ENCODE results near the gene UBE2QL1.

The UBE2QL1 gene

DNA sequence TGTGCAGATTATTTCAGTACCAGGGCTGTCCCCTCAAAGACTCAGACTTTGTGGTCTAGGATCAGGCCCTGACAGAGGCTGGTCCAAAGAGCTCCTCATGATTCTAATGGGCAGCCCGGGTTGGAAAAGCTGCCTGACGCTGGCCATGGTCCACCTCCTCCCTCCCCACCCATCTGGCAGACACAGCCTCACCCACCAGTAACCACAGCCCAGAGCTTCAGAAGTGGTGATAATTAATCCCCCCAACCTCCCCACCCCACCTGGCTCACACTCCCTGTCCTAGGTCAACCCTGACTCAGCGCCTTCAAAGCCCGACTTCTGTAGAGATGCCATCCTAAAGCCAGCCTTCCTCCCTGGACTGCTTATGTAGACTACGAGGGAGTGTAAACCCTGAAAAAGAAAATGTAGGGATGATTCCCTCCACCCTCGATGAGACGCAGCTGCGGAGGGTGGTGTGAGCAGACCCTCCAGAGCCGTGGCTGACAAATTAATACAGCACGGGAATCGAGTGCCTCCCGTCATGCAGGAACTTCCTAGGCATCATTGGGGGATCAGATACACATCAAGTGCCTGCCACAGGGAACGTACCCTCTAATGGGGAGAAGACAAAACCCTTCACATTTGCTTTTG is 7.0 kb downstream of the UBE2QL1 start:
- DNase-seq (ENCODE audit: low spot score) = no peak

DNA sequence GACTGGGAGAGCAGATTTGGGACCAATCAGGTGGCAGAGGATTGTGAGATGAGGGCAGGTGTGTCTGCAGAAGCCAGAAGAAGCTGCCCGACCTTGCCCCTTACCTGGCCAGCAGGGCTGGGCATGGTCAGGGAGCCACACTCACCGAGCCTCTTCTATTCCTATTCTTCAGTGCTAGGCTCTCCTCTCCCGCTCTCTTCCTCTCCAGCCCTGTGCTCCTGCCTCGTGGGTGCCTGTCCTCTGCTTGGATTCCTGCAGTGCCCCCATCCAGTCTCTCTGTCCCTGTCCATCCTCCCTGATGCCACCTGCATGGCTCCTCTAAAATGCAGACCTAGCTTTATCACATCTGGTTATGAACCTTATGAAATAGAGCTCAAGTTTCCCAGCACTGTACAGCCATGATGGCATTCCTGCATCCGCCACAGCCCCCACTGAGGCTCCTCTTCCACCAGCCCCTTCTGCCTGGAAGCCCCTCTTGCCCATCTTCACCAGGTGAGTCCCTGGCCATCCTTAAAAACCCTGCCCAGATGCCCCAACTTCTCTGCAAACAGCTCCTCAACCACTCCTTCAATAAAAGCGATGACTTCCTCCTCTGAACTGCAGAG is 8.2 kb downstream of the UBE2QL1 start:
- DNase-seq (ENCODE audit: low spot score) = no peak

DNA sequence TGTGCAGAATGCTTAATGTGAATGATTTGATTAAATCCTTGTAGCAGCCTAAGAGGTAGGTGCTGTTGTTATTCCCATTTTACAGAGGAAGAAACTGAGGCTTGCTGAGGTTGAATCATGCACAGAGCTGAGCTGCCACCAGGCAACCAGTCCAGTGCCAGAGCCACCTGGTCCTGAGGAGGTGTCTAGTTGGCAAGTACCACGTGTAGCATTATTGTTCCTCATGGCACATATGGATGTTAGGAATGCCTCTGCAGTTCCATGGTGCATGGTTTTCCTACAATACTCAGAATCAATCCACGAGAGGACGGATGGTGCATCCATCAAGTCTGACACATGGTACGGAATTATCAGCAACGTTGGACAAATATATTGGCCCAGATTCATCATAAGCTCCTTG is 8.9 kb downstream of the UBE2QL1 start:
- DNase-seq (ENCODE audit: low spot score) = no peak

DNA sequence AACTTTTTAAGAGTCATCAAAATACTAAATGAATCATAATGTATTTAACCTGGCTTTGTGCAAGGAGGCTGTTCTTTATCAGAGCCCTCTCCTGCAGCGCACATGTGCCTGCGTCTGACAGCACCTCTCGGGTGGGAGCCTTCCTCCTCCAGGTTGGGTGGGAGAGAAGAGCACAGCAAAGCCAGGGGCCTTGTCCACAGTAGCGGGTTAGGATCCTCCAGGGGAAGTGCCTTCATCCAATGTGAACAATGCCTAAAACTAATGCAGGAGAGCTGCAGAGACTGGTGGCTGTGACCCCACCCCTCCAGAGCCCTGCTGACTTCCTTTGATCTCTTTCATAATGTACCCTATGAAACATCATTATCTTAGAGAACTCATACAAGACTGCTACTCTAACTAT is 10.2 kb downstream of the UBE2QL1 start:
- no peak for DNase-seq (ENCODE audit: low spot score)

DNA sequence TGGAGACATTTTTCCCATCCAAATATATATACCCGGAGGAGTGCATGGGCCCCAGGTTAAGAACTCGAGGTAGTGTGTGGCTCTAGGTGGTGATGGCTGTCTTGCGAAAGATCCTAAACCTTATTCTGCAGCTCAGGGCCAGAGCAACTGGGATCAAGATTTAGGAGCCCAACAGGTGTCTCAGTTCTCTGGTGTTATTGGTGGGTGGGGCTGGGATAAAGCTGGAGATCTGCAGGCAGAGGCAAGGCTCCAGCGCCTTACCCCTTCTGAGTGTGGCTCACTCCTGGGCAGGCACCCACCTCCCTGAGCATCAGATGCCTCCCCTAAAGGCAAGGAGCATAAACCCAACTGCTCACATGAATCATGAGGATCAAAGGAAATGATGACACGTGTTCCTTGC is 11.2 kb downstream of the UBE2QL1 start:
- DNase-seq (ENCODE audit: low spot score) = no peak

DNA sequence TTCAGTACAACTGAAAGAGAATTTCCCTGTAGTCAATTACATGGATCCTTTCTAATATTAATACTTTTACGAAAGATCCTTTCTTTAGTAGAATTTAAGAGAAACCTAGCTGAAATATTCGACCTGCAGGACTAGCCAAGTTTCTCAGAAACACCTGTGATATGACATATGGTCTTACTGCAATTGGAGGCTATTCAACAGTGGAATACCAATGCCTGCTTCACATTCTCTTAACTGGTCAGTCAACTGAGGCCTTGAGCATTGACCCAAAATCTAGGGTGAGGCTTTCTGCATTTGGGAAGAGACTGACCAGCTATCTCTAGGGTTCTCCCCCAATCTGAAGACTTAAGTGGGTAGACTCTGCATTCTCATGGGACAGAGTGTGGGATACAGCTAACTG is 12.3 kb downstream of the UBE2QL1 start:
- no peak for DNase-seq (ENCODE audit: low spot score)

DNA sequence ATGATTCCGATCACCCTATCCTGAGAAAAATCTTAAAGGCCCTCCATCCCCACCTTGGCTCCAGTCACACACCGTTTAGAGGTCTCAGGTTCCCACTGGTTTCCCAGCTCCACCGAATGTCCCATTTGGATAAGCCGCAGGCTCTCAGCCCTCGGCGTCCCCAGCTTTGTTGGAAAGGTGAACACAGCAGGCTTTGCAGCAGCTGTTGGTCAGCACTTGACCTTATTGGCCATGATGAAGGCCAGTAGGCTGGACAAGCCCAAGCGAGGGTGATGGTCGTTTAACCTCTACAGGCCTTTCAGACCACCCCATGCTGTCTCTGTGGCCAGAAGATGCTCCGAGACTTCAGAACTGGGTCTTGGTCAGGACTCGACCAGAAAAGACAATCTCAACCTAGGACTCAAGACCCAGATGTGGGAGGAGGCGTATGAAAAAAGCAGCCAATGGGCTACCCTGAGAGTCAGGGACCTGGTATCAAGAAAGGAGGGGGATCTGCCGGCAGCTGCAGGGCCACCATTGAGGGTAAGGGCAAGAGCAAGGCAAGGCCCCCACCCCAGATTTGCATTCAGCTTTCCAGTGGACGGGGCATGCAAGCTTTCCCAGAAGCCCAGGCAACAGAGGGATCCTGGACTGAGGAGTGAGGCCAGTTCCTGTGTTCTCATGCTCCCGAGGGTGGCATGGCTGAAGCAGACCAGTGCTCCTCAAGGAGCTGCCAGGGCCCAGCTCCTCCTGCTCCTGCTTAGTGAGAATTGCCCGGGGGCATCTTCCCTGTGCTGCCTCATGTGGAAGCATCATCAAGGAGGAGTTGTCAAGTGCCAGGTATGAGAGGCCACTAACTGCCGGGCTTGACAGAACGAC is 13.4 kb downstream of the UBE2QL1 start:
- no peak for DNase-seq (ENCODE audit: low spot score)

DNA sequence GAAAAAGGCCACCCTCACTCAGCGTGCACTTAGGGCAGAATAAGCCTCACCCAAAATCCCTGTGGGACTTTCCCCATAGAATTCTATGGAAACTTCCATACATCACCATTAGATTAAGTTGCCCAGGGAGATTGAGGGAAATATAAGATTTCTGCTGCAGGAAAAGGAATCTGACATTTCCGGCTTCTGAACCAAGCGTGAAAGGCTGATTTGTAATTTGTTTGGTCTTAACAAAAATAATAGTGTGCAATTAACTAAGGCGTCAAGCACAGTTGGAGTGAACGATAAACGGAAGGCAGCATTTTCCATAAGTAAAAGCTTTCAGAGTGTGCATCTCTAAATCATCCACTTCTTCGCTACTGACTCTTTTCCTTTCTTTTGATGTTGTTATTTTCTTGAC is 14.0 kb downstream of the UBE2QL1 start:
- DNase-seq (ENCODE audit: low spot score) = no peak

DNA sequence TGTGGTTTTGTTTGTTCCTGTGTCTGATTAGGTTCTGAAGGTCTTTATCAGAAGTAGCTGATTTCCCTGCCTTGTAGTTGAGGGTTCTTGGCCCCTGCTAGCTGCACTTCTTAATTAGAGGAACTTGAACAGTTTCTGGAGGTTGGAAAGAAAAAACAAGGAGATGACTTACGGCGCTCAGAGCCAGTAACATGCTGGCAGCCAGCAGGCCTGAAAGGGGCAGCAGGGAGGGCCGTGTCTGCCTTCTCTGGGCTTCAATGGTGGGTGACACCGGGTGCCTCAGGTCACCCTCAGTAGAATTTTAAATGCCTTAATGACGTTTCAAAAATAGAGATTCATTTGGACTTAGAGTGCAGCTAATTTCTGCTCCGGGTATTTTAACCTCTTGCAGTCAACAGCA is 15.8 kb downstream of the UBE2QL1 start:
- no peak for DNase-seq (ENCODE audit: low spot score)

DNA sequence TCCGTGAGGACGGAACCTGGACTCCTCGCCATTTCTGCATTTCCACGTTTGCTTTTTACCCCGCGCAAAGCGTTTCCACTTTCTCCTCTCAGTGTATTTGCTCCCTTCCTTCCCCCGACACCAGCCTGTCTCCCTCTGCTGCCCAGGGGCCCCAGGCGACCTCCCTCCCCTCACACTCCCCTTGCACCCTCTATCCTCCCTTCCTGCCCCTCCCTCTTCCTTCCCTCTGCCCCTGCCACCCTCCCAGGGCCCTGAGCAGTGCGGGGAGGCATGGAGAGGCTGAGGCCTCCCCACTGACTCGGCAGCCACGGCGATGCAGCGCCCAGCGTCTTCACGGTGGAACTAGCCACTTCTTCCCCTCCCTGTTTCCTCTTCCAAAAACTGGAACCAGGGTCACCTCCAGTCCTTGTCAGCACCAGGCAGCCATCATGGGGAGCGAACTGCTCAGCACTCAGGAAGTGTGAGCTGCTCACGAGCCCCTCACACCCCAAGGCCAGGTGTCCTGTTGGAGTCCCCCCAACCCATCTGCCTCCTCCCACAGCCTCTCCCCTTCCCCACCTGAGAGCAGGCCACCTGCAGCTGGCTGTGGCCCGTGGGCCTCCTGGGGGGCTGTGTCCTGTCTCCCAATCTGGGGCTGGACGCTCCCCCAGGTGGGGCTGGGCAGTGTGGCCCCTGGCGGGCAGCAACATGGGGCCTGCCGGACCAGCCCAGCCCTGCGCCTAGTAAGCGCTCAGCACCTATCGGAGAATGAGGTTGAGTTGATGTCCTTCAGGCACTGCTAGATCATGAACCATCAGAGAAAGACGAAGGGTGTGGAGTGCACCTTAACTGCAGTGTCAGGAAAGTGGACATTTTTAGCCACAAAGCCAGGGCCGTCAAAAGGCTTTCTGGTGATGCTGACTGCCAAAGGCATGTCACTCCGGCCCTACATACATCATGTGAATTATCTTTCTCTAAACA is 17.5 kb downstream of the UBE2QL1 start:
- DNase-seq (ENCODE audit: low spot score) = no peak

DNA sequence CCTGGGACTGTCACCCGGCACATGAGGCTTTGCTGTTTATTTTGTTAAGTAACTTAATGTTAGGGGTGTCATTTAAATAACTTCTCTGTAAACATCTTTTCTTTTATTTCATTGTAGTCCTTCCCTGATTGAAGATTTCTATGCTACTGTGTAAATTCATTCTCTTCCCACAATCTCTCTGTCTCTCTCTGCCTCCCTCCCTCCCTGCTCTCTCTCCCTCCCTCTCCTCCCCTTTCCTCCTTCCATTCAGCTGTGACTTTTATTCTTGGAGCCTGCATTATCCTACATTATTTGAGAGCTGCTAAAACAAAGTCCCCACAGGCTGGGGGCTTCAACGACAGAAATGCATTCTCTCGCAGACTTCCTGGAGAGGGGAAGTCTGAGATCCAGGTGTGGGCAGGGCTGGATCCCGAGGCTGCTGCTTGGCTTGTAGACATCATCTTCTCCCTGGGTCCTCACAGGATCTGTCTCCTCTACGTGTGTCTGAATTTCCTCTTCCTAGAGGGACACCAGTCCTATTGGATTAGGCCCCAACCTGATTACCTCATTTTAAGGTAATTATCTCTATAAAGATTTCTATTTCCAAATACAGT is 18.4 kb downstream of the UBE2QL1 start:
- no peak for DNase-seq (ENCODE audit: low spot score)

DNA sequence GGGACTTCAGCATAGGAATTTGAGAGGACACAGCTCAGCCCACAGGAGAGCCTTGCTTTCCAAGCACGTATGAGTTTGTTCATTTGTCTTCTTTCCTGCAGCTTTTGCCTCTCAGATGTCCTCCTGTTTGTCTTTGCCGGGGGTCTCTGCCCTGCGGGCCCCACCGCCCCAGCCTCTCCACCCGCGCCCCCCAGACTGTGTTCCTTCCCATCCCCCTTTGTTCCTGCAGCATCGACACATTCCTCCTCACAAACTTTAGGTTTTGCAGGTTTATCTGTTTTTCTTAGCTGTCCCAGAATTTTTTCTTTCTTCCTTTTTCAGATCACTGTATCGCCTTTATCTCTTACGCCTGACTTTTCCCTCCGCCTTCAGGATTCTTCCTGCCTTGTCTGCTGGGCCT is 18.9 kb downstream of the UBE2QL1 start:
- no peak for DNase-seq (ENCODE audit: low spot score)

DNA sequence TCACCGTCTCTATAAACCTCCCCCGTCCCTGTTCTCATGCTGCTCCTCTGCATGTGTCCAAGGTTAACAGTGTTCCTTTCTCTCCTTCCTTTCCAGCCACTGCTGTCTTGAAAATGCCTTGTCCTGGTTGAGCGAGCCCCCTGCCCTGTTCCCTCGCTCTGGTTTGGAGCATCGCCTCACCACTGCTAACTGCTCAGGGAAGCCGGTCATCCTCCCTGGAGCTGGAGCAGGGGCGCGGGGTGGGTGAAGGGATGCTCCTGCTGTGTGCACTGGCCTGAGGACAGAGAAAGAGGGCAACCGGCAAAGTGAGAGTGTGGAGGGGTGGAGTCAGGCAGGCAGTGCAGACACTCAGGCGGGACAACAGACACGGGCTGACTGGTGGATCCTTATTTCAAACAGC is 19.4 kb downstream of the UBE2QL1 start:
- no peak for DNase-seq (ENCODE audit: low spot score)

DNA sequence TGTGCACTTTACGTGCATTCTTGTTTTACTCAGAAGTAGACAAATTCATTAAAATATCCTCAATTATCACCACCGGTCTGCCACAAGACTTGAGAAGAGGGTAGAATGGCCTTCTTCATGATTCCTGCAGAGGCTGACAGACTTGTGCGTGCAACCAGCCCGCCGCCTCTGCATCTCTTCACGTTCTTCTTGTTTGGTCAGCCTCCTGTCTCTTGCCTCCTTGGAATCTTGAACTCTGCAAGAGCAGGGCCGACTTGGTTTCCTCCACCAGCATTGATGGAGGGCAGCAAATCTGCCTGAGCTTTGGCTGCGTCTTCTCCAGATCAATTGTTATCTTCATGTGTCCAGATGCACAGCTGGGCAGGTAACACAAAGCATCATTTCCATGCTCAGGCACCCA is 20.2 kb downstream of the UBE2QL1 start:
- DNase-seq (ENCODE audit: low spot score) = no peak

DNA sequence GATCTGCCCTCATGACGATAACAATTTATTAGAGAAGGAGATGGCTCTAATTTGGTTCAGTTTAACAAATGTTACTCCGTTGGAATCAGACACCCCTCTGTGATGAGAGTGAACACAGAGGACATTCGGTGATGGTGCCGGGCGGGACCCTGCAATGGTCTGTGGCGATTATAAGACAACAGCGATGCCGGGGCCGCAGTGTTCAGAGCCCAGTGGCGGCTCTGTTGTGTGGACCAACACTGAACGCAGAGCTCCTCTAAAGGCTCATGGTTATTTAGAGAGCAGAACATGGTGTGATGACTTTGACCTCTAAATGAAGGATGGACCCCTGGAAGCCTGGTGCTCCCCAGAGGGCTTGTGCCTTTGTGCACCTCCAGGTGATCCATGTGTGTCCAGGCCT is 21.2 kb downstream of the UBE2QL1 start:
- no peak for DNase-seq (ENCODE audit: low spot score)

DNA sequence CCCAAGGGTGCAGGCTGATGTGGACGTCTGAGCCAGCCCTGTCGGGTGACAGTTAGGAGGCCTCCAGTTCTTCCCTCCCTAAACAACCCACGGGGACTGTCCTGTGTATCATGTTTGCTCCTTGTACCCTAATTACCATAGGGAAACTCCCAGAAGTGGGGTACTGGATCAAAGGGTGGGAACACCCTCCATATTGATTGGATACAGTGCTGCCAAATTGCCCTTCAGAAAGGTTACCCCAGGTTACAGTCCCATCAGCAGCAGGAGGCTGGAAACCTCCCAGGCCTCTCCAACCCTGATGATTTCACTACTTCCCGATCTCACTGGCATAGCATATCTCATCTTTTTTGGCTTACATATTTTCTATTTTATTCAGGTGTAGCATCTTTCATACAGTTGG is 22.0 kb downstream of the UBE2QL1 start:
- DNase-seq (ENCODE audit: low spot score) = no peak

DNA sequence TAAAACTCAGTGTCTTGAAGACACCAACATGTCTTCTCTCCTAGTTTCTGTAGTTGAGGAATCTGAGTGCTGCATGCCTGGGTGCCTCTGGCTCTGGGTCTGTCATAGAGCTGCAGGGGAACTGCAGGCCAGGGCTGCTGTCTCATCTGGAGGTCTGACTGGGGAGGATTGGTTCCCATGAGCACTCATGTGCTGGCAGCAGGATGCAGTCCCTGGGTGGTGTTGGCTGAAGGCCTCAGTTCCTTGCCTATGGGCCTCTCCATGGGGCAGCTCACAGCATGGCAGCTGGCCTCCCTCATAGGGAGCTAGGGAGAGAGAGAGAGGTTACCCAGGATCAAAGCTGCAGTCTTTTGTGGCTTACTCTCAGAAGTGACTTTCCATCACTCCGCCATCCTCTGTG is 22.6 kb downstream of the UBE2QL1 start:
- DNase-seq (ENCODE audit: low spot score) = no peak

DNA sequence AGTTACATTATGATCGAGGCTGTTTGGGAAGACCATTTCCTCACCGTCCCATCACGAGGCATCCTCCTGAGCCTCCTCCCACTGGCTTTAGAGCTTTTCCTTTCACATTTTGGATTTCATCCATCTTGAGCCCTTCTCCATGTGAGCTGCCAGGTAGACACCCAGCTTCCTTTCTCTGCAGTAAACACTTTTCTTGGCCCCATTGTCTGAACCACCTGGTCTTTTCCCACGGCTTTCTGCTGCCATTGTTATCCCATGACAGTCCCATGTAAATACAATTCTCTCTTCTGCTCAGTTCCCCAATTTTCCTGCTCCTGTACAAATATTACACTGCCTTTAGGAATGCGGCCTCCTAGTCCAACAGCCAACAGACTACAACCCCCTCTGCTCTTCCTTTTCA is 24.1 kb downstream of the UBE2QL1 start:
- DNase-seq (ENCODE audit: low spot score) = no peak

DNA sequence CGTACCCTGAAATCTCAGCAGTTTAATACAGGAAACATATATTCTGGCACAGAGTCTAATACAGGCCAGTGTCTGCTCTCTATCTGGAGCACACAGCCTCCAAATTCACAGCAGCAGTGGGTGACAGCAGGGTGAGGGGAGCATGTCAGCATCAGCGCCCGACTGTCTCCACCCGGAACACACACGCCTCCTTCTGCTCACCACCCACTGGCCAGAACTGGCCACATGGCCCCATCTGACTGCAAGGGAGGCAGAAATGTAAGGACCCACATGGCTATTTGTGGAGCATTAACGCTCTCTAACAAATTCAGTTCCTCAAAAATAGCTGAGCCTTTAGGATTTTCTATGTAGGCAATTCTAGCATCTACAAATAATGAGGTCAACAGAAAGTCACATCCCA is 24.6 kb downstream of the UBE2QL1 start:
- DNase-seq (ENCODE audit: low spot score) = no peak

DNA sequence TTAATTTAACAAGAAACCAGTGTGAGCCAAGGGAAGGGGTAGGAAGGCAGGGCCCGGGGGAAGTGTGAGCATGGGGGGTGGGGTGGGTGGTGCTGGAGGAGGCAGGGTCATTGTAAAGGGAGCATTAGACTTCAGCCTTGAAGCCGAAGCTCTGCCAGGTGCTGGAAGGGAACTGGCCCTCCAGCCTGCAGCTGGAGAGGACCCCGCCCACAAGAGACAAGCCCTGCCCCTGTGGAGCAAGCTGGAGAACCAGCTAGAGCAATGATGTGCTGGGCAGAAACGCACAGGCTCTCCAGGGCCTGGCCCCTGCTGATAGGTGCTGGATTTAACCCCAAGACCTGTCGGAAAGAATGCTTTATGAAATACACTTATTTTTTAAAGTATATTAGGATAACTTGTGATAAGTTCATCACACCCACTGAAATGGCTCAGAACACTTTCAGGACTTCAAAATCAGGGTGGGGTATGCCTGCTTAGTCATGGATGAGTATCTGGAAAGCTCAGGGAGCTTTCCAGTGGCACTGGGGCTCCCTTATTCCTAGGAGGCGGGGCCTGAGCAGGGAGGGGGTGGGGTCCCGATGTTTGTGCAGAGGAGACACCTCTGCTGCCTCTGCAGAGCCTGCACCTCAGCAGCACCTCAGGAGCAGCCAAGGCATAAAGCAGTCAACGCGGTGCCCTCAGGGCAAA is 27.1 kb downstream of the UBE2QL1 start:
- DNase-seq (ENCODE audit: low spot score) = peak; percentile 27

DNA sequence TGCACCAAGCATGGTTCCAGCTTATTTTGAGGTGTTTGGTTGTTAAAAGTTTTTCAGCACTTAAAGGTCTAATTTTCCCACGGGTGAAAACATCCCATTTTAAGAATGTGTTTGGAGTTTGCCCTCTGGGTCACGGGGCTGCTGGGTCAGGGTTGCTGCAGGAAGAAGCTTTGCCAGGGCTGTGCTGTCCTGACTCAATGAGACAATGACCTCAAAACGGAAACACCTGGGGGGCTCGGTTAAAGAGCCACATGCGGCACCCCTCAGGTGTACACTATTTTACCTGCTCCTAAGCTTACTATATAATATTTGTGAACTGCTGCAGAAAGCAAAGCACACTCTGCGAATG is 27.6 kb downstream of the UBE2QL1 start:
- no peak for DNase-seq (ENCODE audit: low spot score)

All from NAMALWA (cell line).